ENCODE measurements around the gene COL9A1.

Gene COL9A1

DNA sequence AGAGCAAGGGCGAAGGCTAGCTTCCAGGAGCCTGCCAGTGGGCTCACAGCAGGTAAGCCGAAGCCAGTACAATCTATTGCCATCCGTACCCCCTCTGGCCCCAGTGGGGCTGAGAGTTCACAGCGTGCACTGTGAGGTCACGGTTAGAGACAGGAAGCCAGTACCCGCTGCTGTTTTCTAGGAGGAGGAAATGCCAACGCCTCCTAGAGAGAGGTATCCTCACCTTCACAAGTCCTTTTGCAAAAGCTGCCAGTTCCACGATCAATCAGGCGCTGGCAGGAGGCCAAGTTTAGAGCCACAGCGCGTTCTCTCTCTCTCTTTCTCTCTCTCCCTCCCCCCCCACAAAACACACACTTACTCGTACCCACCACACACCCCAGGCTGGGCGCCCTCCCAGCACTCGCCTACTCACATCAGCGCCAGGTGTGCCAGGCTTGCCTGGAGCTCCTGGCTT, 22.5 kb downstream of the COL9A1 start:
- no peak overlapping the region for H3K27ac ChIP-seq
- TF ChIP-seq ZFX (IDR thresholded peaks at IDR 0.05; ENCODE audit: borderline replicate concordance) = no peak
- TF ChIP-seq, protein P1, sequence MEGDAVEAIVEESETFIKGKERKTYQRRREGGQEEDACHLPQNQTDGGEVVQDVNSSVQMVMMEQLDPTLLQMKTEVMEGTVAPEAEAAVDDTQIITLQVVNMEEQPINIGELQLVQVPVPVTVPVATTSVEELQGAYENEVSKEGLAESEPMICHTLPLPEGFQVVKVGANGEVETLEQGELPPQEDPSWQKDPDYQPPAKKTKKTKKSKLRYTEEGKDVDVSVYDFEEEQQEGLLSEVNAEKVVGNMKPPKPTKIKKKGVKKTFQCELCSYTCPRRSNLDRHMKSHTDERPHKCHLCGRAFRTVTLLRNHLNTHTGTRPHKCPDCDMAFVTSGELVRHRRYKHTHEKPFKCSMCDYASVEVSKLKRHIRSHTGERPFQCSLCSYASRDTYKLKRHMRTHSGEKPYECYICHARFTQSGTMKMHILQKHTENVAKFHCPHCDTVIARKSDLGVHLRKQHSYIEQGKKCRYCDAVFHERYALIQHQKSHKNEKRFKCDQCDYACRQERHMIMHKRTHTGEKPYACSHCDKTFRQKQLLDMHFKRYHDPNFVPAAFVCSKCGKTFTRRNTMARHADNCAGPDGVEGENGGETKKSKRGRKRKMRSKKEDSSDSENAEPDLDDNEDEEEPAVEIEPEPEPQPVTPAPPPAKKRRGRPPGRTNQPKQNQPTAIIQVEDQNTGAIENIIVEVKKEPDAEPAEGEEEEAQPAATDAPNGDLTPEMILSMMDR (IDR thresholded peaks at IDR 0.05) = no peak

DNA sequence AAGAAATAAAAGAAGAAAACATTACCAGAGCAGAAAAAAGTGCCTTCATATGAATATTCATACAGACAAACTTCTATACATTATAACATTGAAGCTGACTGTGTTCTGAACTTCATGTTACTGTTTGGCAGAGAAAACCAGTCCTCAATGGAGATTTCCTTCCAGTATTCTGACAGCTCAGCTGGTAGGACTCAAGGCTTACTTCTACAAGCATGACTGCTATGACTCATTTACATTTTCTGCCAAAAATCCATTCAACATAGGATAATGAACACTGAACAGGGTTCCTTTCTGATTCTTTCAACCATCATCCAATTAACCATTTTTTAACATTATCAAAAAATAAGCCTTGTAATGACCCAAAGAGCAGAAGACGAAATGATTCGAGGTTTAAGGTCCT, 25.4 kb downstream of the COL9A1 start:
- no peak overlapping the region for H3K27ac ChIP-seq
- TF ChIP-seq, protein P1 (IDR thresholded peaks at IDR 0.05) = no peak
- no peak for TF ChIP-seq ZFX (IDR thresholded peaks at IDR 0.05; ENCODE audit: borderline replicate concordance)

DNA sequence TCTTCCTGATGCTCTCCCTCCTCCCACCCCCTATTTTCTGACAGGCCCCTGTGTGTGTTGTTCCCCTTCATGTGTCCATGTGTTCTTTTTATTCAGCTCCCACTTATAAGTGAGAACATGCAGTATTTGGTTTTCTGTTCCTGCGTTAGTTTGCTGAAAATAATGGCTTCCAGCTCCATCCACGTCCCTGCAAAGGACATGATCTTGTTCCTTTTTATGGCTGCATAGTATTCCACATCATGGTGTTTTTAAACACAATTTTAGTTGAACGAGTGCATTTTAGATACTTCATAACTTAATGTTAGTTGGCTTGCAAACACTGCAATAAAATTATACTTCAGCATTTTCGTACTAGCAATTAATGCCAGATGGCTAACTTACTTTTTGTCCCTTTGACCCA, 28.5 kb downstream of the COL9A1 start:
- no peak overlapping the region for H3K27ac ChIP-seq
- no peak for TF ChIP-seq ZFX (IDR thresholded peaks at IDR 0.05; ENCODE audit: borderline replicate concordance)
- TF ChIP-seq, protein P1 (IDR thresholded peaks at IDR 0.05) = no peak

DNA sequence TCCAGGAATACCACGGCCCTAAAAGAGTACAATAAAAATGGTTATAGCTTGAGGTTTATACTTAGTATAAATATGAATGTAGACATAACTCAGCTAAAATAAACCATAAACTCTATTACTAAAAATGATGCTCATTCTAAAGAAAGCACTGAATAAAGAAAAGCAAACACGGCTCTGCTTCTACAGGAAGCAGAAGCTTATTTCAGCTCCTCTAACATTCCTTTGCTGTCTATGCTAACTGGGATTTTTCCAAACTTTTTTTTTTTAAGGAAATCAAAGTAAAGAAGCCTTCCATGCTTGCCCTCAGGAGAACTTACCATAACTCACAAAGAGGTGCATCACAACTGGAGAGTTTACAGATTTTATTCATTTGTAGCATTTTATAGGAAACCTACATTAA, 30.8 kb downstream of the COL9A1 start:
- H3K27ac ChIP-seq = no peak overlapping the region
- TF ChIP-seq, protein P1 (IDR thresholded peaks at IDR 0.05) = no peak
- no peak for TF ChIP-seq ZFX (IDR thresholded peaks at IDR 0.05; ENCODE audit: borderline replicate concordance)

DNA sequence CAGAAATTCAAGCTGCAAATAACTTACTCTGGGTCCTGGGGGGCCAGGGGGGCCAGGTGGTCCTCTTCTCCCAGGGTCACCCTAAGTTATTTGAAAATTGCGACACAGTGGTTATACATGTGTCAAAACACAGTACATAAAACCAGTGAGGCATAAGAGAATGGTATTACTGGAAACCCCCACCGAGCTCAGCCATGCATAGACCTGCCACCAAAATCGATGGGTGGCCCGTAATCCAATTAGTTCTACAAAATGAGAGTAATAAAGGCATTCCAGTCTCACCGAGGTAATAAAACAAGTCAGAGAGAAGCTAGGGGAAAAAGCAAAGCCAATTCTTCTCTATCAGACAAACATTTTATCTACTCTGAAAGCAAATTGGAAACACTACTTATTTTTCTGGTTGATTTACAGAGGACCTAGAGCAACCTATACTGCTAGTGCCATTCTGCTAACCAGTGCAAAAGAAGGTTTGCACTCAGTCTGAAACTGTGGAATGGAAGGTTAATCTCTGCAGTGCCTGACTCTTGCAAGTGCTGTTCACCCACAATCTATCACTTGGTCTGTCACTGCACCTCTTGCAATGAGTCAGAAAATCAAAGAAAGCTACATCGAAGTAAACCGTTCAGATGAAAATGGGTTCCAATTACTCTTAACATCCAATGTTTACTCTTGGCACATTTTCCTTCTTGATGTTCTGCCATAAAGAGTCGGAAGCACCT, 32.4 kb downstream of the COL9A1 start:
- no peak overlapping the region for H3K27ac ChIP-seq
- no peak for TF ChIP-seq ZFX (IDR thresholded peaks at IDR 0.05; ENCODE audit: borderline replicate concordance)
- TF ChIP-seq, protein P1 (IDR thresholded peaks at IDR 0.05) = no peak

DNA sequence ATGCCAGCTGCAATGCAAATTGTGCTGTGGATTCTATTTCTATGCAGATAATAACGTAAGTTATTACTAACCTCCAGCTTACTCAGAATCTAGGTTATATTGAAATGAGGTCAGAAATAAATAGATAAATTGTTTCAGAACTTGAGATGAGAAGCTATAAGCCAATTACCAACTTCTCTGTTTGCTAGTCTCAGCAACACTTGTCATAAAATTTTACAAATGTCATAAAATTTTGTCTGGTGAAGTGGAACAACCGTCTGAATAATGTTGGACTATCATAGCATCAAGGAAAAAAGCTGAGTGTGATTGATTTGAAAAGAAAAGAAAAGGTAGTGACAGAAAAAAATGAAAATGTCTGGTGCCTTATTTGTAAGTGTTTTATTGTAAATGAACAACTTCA, 36.7 kb downstream of the COL9A1 start:
- H3K27ac ChIP-seq = no peak overlapping the region
- no peak for TF ChIP-seq ZFX (IDR thresholded peaks at IDR 0.05; ENCODE audit: borderline replicate concordance)
- TF ChIP-seq, protein P1 (IDR thresholded peaks at IDR 0.05) = no peak

DNA sequence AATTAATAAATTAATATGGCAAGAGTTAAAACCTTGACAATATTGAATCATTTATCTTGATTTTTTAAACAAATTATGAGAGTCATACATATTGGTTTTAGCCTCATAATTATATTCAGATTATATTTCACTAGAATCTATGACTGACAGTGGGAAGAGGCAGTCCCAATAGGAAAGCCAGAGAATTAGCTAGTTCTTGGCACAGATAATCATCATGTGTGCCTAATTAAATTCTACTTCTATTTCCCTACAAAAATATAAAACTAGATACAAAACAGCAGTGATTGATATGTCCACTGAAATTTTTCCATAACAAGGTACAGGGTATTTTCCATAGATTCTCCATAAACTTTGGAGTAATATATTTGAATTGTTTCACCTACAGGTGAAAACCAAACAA, 38.6 kb downstream of the COL9A1 start:
- TF ChIP-seq, protein P1 (IDR thresholded peaks at IDR 0.05) = no peak
- no peak for TF ChIP-seq ZFX (IDR thresholded peaks at IDR 0.05; ENCODE audit: borderline replicate concordance)
- no peak overlapping the region for H3K27ac ChIP-seq
